Type B pancreatic cell (in vitro differentiated cells): ENCODE data around the gene ZNF441. TPM values are rescaled to one million over a fixed set of nuclear protein-coding genes. Genes with fewer than 3 reads are reported as not detected.
"Not testable (repeated sequence)": the region's sequence is repeated elsewhere in the genome, so short reads cannot be mapped to it uniquely, and the experiment has no call there.

ENCODE experiments used
- DNase-seq: peaks from one replicate; pipeline ENCODE4 v3.0.0; 2021; ENCODE audit warnings: mixed read lengths; ENCODE audit not compliant: unreplicated experiment; ENCODE audit errors: extremely low spot score
- H3K27ac Mint-ChIP-seq: 2 replicates; pipeline ENCODE4 v1.8.0; 2021; ENCODE audit warnings: mild to moderate bottlenecking, mixed read lengths
- H3K27me3 Mint-ChIP-seq: 2 replicates; pipeline ENCODE4 v1.8.0; 2021; ENCODE audit warnings: mixed read lengths
- H3K36me3 Mint-ChIP-seq: 2 replicates; pipeline ENCODE4 v1.8.0; 2021; ENCODE audit warnings: mixed read lengths
- H3K4me1 Mint-ChIP-seq: one replicate; pipeline ENCODE4 v1.8.0; 2021; ENCODE audit warnings: mixed read lengths; ENCODE audit not compliant: unreplicated experiment
- H3K4me3 Mint-ChIP-seq: 2 replicates; pipeline ENCODE4 v1.8.0; 2021; ENCODE audit warnings: mild to moderate bottlenecking, mixed read lengths
- H3K9me3 Mint-ChIP-seq: 2 replicates; pipeline ENCODE4 v1.8.0; 2021; ENCODE audit warnings: mixed read lengths
- CTCF ChIP-seq: fragments of 200-600 bp; sonication (generic); conservative IDR thresholded peaks from 2 replicates; pipeline ENCODE4 v1.5.0; 2021; ENCODE audit warnings: antibody characterized with exemption, mild to moderate bottlenecking
- total RNA-seq: library from RNA; stranded (reverse); gene quantifications from 2 replicates; pipeline ENCODE4 v1.2.1, GENCODE V29; 2021; ENCODE audit warnings: low replicate concordance

ZNF441 gene
- total RNA-seq, 1 donor from 2014 or later = 6.3 TPM

DNA sequence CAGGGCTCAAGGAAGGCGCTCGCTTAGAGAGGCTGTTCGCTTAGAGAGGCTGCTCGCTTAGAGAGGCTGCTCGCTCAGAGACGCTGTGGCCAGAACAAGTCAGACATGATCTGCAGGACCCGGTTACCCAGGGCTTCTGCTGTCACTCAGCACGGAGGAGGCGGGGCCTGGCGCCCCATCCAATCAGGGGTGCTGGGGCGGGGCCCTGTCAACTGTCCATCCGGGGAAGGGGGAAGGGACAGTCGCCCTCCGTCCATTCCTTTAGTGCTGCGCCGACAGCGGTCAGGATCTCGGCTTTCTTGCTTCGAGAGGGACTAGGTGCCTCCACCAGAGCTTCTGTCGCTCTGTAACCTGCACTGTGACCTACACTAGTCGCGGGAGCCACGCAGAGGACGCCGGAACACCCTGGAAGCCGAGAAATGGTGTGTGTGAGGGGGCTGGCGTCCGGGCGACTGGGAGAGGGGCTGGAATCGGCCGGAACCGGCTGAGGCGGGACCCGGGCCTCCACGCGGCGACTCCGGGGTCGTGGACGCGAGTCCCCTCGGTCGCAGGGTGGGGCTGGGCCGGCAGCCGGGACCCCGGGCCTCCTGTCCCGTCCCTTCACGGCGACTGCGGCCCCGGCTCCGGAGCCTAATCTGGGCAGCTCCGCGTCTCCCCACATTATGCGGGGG is 47.4 kb downstream of the ZNF441 start, which contains the start of gene ZNF440:
ZNF440 (plus strand) TSS at position 245 of the 671 bp plus-strand sequence; CDS start at position 420, 175 bp downstream.
- no peak for TF ChIP-seq CTCF
- no peaks in the 10 kb centered on the region for H3K27me3 Mint-ChIP-seq
- peaks cover 7% of the 10 kb centered on the region for H3K4me1 Mint-ChIP-seq
- H3K36me3 Mint-ChIP-seq = peaks cover 35% of the 10 kb centered on the region
- H3K4me3 Mint-ChIP-seq = peak within 1 kb of the TSS; percentile 93
- peak within 1 kb of the TSS; percentile 87 for H3K27ac Mint-ChIP-seq
- H3K9me3 Mint-ChIP-seq = peaks cover 5% of the 10 kb centered on the region
- DNase-seq = peak; percentile 96

- no peak for TF ChIP-seq CTCF
- Mint-ChIP-seq H3K4me1 (peaks cover 7% of the 10 kb centered on the region), H3K27ac (peak overlapping the region; percentile 85), H3K27me3 (no peaks in the 10 kb centered on the region), H3K9me3 (peaks cover 5% of the 10 kb centered on the region), H3K36me3 (peaks cover 35% of the 10 kb centered on the region), H3K4me3 (peak overlapping the region; percentile 93)
- DNase-seq = no peak
These were observed 47.9 kb downstream of the ZNF441 start for GRCh38 chr19:11814700-11815035.

GRCh38 chr19:11821474-11822109 is 54.8 kb downstream of the ZNF441 start:
- no peaks in the 10 kb centered on the region for H3K4me1 Mint-ChIP-seq
- no peak overlapping the region for H3K27ac Mint-ChIP-seq
- peaks cover 46% of the 10 kb centered on the region for H3K36me3 Mint-ChIP-seq
- H3K9me3 Mint-ChIP-seq = peaks cover 23% of the 10 kb centered on the region
- no peak for TF ChIP-seq CTCF
- no peaks in the 10 kb centered on the region for H3K27me3 Mint-ChIP-seq
- DNase-seq = no peak
- no peak overlapping the region for H3K4me3 Mint-ChIP-seq

DNA sequence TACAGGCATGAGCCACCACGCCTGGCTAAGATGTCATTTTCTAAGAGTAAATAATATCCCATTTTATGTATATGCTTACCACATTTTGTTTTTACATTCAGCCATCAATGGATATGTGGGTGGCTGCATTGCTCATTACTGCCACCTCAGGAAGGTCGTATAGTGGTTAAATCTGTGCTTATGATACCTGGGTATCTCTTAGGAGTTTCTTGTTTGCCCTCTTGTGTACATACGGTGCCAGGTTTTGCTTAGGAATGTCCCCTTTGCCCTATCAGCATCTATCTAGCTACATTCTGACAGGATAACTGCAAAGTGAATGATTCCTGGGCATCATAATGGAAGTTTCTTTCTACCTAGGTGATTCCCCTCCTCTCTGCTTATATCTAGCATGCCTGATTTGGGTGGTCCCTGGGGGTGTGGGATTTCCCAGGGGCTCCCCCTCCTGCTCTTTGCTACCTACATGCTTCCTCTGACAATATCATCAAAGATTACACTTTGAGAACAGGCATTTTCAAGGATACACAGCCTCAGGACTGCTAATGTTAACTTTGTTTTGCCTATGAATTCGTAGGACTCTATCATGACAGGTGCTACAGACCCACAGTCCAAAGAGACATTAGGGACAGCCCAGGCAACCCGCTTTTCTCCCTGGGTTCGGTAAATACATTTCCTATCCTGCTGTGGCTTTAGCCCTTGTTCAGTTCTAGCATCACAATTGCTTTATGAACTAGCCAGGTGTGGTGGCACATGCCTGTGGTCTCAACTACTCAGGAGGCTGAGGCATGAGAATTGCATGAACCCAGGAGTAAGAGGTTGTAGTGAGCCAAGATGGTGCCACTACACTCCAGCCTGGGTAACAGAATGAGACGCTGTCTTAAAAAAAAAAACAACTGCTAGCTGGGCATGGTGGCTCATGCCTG is 62.4 kb downstream of the ZNF441 start:
- peaks cover 37% of the 10 kb centered on the region for H3K9me3 Mint-ChIP-seq
- H3K27ac Mint-ChIP-seq, H3K4me3 Mint-ChIP-seq, DNase-seq, H3K4me1 Mint-ChIP-seq, H3K27me3 Mint-ChIP-seq: not testable (repeated sequence)
- peaks cover 75% of the 10 kb centered on the region for H3K36me3 Mint-ChIP-seq

GRCh38 chr19:11832253-11832912 is 65.6 kb downstream of the ZNF441 start:
- Mint-ChIP-seq H3K27ac (no peak overlapping the region), H3K9me3 (peaks cover 33% of the 10 kb centered on the region), H3K4me3 (no peak overlapping the region), H3K4me1 (no peaks in the 10 kb centered on the region), H3K36me3 (peaks cover 75% of the 10 kb centered on the region), H3K27me3 (no peaks in the 10 kb centered on the region)
- no peak for DNase-seq
- TF ChIP-seq CTCF = no peak
